GM12878 (cell line): ENCODE data around the gene LYZ. TPM values are rescaled to one million over a fixed set of nuclear protein-coding genes. Genes with fewer than 3 reads are reported as not detected.

ENCODE experiments used
- ATAC-seq: fragments of 200-7000 bp; cut with Tn5 transposase; 3 replicates; pipeline ENCODE4 v1.9.1; 2020; ENCODE audit warnings: mild to moderate bottlenecking, moderate library complexity
- BruUV-seq: library from RNA; stranded (reverse); fragments of 400-500 nt; replicated peaks from 2 replicates; lab custom pipeline; 2021; lab: Mats Ljungman, UMichigan
- CTCF ChIA-PET: fragments of 300-600 bp; sonication (Branson Sonifier 250); formaldehyde crosslinking; extraction: SDS; loops from one replicate; lab custom pipeline; 2021; ENCODE audit warnings: inconsistent platforms; lab: Yijun Ruan, JAX
- POLR2A ChIA-PET: fragments of 350-600 bp; formaldehyde crosslinking; extraction: SDS; loops from one replicate; lab custom pipeline; 2021; ENCODE audit warnings: inconsistent platforms; lab: Charles Lee
- RAD21 ChIA-PET: fragments of 300-600 bp; sonication (Branson Sonifier 250); formaldehyde crosslinking; loops from one replicate; lab custom pipeline; 2023; ENCODE audit warnings: antibody characterized with exemption; ENCODE audit not compliant: unreplicated experiment; lab: Charles Lee
- SMC1A ChIA-PET: fragments of 300-600 bp; sonication (Branson Sonifier 250); formaldehyde crosslinking; loops from one replicate; lab custom pipeline; 2023; ENCODE audit not compliant: unreplicated experiment, uncharacterized antibody; lab: Charles Lee
- DNase-seq: peaks from one replicate; pipeline ENCODE4 v3.0.0-alpha.2; 2011; ENCODE audit warnings: low read depth, low spot score
- FAIRE-seq: peaks from 3 replicates; lab custom pipeline; 2011; peaks lifted over from hg19 to GRCh38; lab: Jason Lieb, UNC
- H2AFZ ChIP-seq: 2 replicates; pipeline ENCODE4 v1.6.0; 2011; ENCODE audit warnings: low read depth, low read length, control low read depth; ENCODE audit not compliant: control insufficient read depth
- H3K27ac ChIP-seq: 2 replicates; pipeline ENCODE4 v1.5.1; 2011; ENCODE audit warnings: control low read depth; ENCODE audit not compliant: control insufficient read depth, insufficient read depth
- H3K27me3 ChIP-seq, 2 experiments: replicated peaks in 1 of 2; 2 replicates each; pipeline versions ENCODE4 v1.6.0 to v1.6.1; 2011; ENCODE audit warnings: low read length in 1 of 2; ENCODE audit not compliant: control insufficient read depth in 2 of 2, insufficient read depth in 2 of 2
- H3K36me3 ChIP-seq, 2 experiments: 2 replicates each; pipeline ENCODE4 v1.5.1; 2011; ENCODE audit warnings: low read length in 1 of 2; ENCODE audit not compliant: control insufficient read depth in 2 of 2, insufficient read depth in 2 of 2
- H3K4me1 ChIP-seq: 2 replicates; pipeline ENCODE4 v1.6.1; 2011; ENCODE audit warnings: mild to moderate bottlenecking, low read length, moderate library complexity, mixed read lengths; ENCODE audit not compliant: control insufficient read depth, insufficient read depth
- H3K4me2 ChIP-seq: 2 replicates; pipeline ENCODE4 v1.6.0; 2011; ENCODE audit warnings: control low read depth; ENCODE audit not compliant: control insufficient read depth, insufficient read depth
- H3K4me3 ChIP-seq: fragments of 200-600 bp; sonication (generic); 2 replicates; pipeline ENCODE4 v1.5.1; 2016
- H3K79me2 ChIP-seq: 2 replicates; pipeline ENCODE4 v1.6.0; 2011; ENCODE audit warnings: low read length; ENCODE audit not compliant: control insufficient read depth, insufficient read depth
- H3K9ac ChIP-seq: 2 replicates; pipeline ENCODE4 v1.8.0; 2011; ENCODE audit warnings: low read length, control low read depth, mixed read lengths; ENCODE audit not compliant: control insufficient read depth, insufficient read depth
- H3K9me3 ChIP-seq: replicated peaks from 3 replicates; pipeline ENCODE4 v1.5.1; 2011; ENCODE audit warnings: mild to moderate bottlenecking, low read length; ENCODE audit not compliant: control insufficient read depth, insufficient read depth
- H4K20me1 ChIP-seq: 2 replicates; pipeline ENCODE4 v1.6.0; 2011; ENCODE audit not compliant: control insufficient read depth, insufficient read depth
- ATF7 ChIP-seq: fragments of 450-650 bp; IDR thresholded peaks from 2 replicates; pipeline ENCODE4 v1.6.1; 2016; ENCODE audit warnings: low read depth, mild to moderate bottlenecking
- CBX5 ChIP-seq: sonication (generic); IDR thresholded peaks from 2 replicates; pipeline ENCODE4 v1.6.1; 2016; ENCODE audit warnings: low read depth, moderate library complexity, mild to moderate bottlenecking, inconsistent platforms
- CREB1 ChIP-seq: IDR thresholded peaks from 2 replicates; pipeline ENCODE4 v1.6.1; 2012; ENCODE audit warnings: low read depth, mild to moderate bottlenecking, inconsistent platforms
- CREM ChIP-seq: IDR thresholded peaks from 2 replicates; pipeline ENCODE4 v1.6.1; 2014; ENCODE audit warnings: antibody characterized with exemption, low read depth
- EP300 ChIP-seq, 2 experiments: fragments of 150-350 bp in 1 of 2; IDR thresholded peaks; 2 replicates each; pipeline ENCODE4 v1.6.1; 2011 to 2012; ENCODE audit warnings: low read depth in 2 of 2, low read length in 2 of 2, borderline replicate concordance in 1 of 2, improper control_type of control experiment in 1 of 2, inconsistent platforms in 1 of 2; ENCODE audit not compliant: control insufficient read depth in 1 of 2
- LARP7 ChIP-seq: fragments of 450-650 bp; IDR thresholded peaks from 2 replicates; pipeline ENCODE4 v1.6.1; 2017; ENCODE audit warnings: mild to moderate bottlenecking
- NFXL1 ChIP-seq: fragments of 450-650 bp; IDR thresholded peaks from 2 replicates; pipeline ENCODE4 v1.6.1; 2017; ENCODE audit warnings: antibody characterized with exemption, mild to moderate bottlenecking, borderline replicate concordance
- PML ChIP-seq: IDR thresholded peaks from 2 replicates; pipeline ENCODE4 v1.6.1; 2012; ENCODE audit warnings: low read length, inconsistent platforms
- RB1 ChIP-seq: fragments of 450-650 bp; formaldehyde crosslinking; IDR thresholded peaks from 2 replicates; pipeline ENCODE4 v1.6.1; 2017; ENCODE audit warnings: mild to moderate bottlenecking, borderline replicate concordance
- RFX5 ChIP-seq: IDR thresholded peaks from 2 replicates; pipeline ENCODE4 v1.6.1; 2011; ENCODE audit warnings: low read depth, low read length, improper control_type of control experiment
- WRNIP1 ChIP-seq: IDR thresholded peaks from 2 replicates; pipeline ENCODE4 v1.6.1; 2011; ENCODE audit warnings: low read depth, low read length, improper control_type of control experiment, borderline replicate concordance
- ZNF274 ChIP-seq: IDR thresholded peaks from one replicate; pipeline ENCODE4 v1.8.0; 2011; ENCODE audit not compliant: insufficient read length, insufficient read depth
- WGBS: methylation state at CpG from one replicate; pipeline ENCODE4 v1.1.6; 2016; ENCODE audit warnings: low lambda C conversion rate; ENCODE audit not compliant: insufficient replicate concordance, insufficient coverage; ENCODE audit errors: missing lambda C conversion rate; 5-methylcytosine and 5-hydroxymethylcytosine counted together
- in situ Hi-C: fragments of 300-500 bp; cut with MboI; formaldehyde crosslinking; loops from 9 replicates; pipeline ENCODE4 v1.14.3; 2018; ENCODE audit warnings: mixed read lengths
- intact Hi-C: fragments of 100-400 bp; cut with micrococcal nuclease; formaldehyde crosslinking; loops from one replicate; pipeline ENCODE4 v1.14.2; 2022; ENCODE audit not compliant: unreplicated experiment
- polyA plus RNA-seq, 11 experiments: library from polyadenylated mRNA; depleted of rRNA in 4 of 11; unstranded in 6 of 11; stranded (reverse) in 5 of 11; fragments of >200 nt; fragmentation: Nextera tagmentation in 4 of 11; fragmentation: Illumina TruSeq in 1 of 11; extraction: Ambion mirVana in 4 of 11; extraction: Trizol in 1 of 11; gene quantifications; 1 replicate in 1 of 11; 2 replicates in 10 of 11; pipeline versions ENCODE4 v1.2.1 to v1.2.3, GENCODE V29; 2011 to 2016; ENCODE audit warnings: inconsistent platforms in 2 of 11, missing spikeins in 2 of 11, low read depth in 1 of 11
- total RNA-seq, 4 experiments: library from RNA; depleted of rRNA in 3 of 4; stranded (reverse); fragments of >200 nt in 3 of 4; fragmentation: Illumina TruSeq in 1 of 4; extraction: Trizol in 1 of 4; gene quantifications; 2 replicates each; pipeline versions ENCODE4 v1.2.1 to v1.2.3, GENCODE V29; 2013 to 2021
- TF ChIP-seq, protein P1 (sequence below): IDR thresholded peaks from 2 replicates; pipeline ENCODE4 v1.6.1; 2011; ENCODE audit warnings: borderline replicate concordance, low read depth, mild to moderate bottlenecking, moderate library complexity, low read length; ENCODE audit not compliant: insufficient read depth, poor library complexity, severe bottlenecking
- TF ChIP-seq, protein P2 (sequence below): IDR thresholded peaks from 2 replicates; pipeline ENCODE4 v1.6.1; 2011; ENCODE audit warnings: low read depth, low read length, improper control_type of control experiment, borderline replicate concordance
- TF ChIP-seq, protein P3 (sequence below): IDR thresholded peaks from 2 replicates; pipeline ENCODE4 v1.6.1; 2012; ENCODE audit warnings: mild to moderate bottlenecking, low read depth, low read length
- TF ChIP-seq, protein P4 (sequence below): fragments of 450-650 bp; IDR thresholded peaks from 2 replicates; pipeline ENCODE4 v1.6.1; 2018; ENCODE audit warnings: mild to moderate bottlenecking, low read depth, moderate library complexity; ENCODE audit not compliant: partially characterized antibody

The LYZ gene
- total and polyA plus RNA-seq, 10 of the 15 experiments (the other 5 are each of a cell fraction or from before 2014, with no cell fraction given), result 1.9 TPM; not detected in 9

DNA sequence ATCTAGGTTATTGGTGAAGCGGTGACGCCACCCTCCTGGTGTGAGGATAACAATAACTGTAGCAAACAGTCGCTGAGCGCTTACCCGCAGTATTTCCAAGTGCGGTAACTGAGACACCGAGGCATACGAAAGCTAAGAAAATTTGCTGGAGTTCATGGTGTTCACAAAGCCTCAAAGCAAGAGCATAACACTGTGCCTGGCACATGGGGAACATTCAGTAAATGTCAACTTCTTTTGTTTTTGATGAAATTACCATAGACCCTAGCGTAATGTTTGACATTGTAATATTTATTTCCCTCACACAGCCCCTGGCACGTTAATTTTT is 12.1 kb downstream of the LYZ start:
- no peak for ATAC-seq
- no peaks in the 10 kb centered on the region; a peak in 1 of 4 replicates for H3K36me3 ChIP-seq
- in situ Hi-C loops (no loop called here), intact Hi-C loops (no loop called here)
- H3K9ac ChIP-seq, result peak overlapping the region; percentile 99
- peak overlapping the region; percentile 69 for H2AFZ ChIP-seq
- TSS peak; percentile 82 for BruUV-seq
- H3K4me3 ChIP-seq, result peak overlapping the region; percentile 62
- 3% methylated on average over 10 of the region's 10 CpGs for WGBS
- H3K27me3 ChIP-seq, result no peaks in the 10 kb centered on the region
- ChIA-PET SMC1A (interaction anchor here (0.7 kb wide), 1 partner anchor 115 kb away, joined by 4 read pairs; no protein-coding TSS in a partner anchor), CTCF (interaction anchor here (1.0 to 1.2 kb wide), 3 partner anchors 28 to 211 kb away, joined by 3 read pairs; no protein-coding TSS in a partner anchor), POLR2A (interaction anchor here (0.6 to 1.2 kb wide), 4 partner anchors 106 to 1369 kb away, joined by 3 read pairs; partner anchors contain the start of gene RAB3IP), RAD21 (interaction anchor here (1.0 kb wide), 1 partner anchor 210 kb away, joined by 3 read pairs; no protein-coding TSS in a partner anchor)
- peak overlapping the region; percentile 98 for H3K27ac ChIP-seq
- no peaks in the 10 kb centered on the region for H3K9me3 ChIP-seq
- peaks cover 25% of the 10 kb centered on the region for H3K79me2 ChIP-seq
- peak overlapping the region; percentile 99 for H3K4me2 ChIP-seq
- FAIRE-seq, result no peak
- H4K20me1 ChIP-seq, result no peaks in the 10 kb centered on the region
- no peak for DNase-seq
- H3K4me1 ChIP-seq, result no peaks in the 10 kb centered on the region; the same call in 1 of the 2 replicates
- TF ChIP-seq, protein P1, sequence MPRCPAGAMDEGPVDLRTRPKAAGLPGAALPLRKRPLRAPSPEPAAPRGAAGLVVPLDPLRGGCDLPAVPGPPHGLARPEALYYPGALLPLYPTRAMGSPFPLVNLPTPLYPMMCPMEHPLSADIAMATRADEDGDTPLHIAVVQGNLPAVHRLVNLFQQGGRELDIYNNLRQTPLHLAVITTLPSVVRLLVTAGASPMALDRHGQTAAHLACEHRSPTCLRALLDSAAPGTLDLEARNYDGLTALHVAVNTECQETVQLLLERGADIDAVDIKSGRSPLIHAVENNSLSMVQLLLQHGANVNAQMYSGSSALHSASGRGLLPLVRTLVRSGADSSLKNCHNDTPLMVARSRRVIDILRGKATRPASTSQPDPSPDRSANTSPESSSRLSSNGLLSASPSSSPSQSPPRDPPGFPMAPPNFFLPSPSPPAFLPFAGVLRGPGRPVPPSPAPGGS, result no peak
- no peak for TF ChIP-seq EP300 (IDR thresholded peaks at IDR 0.05; ENCODE audit: borderline replicate concordance in 1 of 2, control insufficient read depth in 1 of 2, low read depth in 2 of 2, low read length in 2 of 2)
- TF ChIP-seq CREM, result no peak
- TF ChIP-seq, protein P2, sequence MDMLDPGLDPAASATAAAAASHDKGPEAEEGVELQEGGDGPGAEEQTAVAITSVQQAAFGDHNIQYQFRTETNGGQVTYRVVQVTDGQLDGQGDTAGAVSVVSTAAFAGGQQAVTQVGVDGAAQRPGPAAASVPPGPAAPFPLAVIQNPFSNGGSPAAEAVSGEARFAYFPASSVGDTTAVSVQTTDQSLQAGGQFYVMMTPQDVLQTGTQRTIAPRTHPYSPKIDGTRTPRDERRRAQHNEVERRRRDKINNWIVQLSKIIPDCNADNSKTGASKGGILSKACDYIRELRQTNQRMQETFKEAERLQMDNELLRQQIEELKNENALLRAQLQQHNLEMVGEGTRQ, result no peak
- no peak for TF ChIP-seq WRNIP1
- no peak for TF ChIP-seq RB1
- TF ChIP-seq, protein P3, sequence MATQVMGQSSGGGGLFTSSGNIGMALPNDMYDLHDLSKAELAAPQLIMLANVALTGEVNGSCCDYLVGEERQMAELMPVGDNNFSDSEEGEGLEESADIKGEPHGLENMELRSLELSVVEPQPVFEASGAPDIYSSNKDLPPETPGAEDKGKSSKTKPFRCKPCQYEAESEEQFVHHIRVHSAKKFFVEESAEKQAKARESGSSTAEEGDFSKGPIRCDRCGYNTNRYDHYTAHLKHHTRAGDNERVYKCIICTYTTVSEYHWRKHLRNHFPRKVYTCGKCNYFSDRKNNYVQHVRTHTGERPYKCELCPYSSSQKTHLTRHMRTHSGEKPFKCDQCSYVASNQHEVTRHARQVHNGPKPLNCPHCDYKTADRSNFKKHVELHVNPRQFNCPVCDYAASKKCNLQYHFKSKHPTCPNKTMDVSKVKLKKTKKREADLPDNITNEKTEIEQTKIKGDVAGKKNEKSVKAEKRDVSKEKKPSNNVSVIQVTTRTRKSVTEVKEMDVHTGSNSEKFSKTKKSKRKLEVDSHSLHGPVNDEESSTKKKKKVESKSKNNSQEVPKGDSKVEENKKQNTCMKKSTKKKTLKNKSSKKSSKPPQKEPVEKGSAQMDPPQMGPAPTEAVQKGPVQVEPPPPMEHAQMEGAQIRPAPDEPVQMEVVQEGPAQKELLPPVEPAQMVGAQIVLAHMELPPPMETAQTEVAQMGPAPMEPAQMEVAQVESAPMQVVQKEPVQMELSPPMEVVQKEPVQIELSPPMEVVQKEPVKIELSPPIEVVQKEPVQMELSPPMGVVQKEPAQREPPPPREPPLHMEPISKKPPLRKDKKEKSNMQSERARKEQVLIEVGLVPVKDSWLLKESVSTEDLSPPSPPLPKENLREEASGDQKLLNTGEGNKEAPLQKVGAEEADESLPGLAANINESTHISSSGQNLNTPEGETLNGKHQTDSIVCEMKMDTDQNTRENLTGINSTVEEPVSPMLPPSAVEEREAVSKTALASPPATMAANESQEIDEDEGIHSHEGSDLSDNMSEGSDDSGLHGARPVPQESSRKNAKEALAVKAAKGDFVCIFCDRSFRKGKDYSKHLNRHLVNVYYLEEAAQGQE, result no peak
- no peak for TF ChIP-seq ZNF274
- TF ChIP-seq, protein P4, sequence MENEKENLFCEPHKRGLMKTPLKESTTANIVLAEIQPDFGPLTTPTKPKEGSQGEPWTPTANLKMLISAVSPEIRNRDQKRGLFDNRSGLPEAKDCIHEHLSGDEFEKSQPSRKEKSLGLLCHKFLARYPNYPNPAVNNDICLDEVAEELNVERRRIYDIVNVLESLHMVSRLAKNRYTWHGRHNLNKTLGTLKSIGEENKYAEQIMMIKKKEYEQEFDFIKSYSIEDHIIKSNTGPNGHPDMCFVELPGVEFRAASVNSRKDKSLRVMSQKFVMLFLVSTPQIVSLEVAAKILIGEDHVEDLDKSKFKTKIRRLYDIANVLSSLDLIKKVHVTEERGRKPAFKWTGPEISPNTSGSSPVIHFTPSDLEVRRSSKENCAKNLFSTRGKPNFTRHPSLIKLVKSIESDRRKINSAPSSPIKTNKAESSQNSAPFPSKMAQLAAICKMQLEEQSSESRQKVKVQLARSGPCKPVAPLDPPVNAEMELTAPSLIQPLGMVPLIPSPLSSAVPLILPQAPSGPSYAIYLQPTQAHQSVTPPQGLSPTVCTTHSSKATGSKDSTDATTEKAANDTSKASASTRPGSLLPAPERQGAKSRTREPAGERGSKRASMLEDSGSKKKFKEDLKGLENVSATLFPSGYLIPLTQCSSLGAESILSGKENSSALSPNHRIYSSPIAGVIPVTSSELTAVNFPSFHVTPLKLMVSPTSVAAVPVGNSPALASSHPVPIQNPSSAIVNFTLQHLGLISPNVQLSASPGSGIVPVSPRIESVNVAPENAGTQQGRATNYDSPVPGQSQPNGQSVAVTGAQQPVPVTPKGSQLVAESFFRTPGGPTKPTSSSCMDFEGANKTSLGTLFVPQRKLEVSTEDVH, result peak; percentile 10
- TF ChIP-seq CBX5, result 0 out of 2 replicates have a peak, but pooled peaks have one; percentile 2
- no peak for TF ChIP-seq CREB1
- no peak for TF ChIP-seq PML
- TF ChIP-seq RFX5, result no peak
- no peak for TF ChIP-seq LARP7
- TF ChIP-seq NFXL1, result no peak
- TF ChIP-seq ATF7, result peak; percentile 73
